Activated CD4-positive, alpha-beta T cell treated with anti-CD3 and anti-CD28 coated beads for 1 hour (primary cell): ENCODE results near the gene SNX4.
"Not testable (repeated sequence)": the region's sequence is repeated elsewhere in the genome, so short reads cannot be mapped to it uniquely, and the experiment has no call there.

ENCODE experiments used
- DNase-seq: peaks from one replicate; pipeline ENCODE4 v3.0.0-alpha.2; 2020

SNX4 gene

DNA sequence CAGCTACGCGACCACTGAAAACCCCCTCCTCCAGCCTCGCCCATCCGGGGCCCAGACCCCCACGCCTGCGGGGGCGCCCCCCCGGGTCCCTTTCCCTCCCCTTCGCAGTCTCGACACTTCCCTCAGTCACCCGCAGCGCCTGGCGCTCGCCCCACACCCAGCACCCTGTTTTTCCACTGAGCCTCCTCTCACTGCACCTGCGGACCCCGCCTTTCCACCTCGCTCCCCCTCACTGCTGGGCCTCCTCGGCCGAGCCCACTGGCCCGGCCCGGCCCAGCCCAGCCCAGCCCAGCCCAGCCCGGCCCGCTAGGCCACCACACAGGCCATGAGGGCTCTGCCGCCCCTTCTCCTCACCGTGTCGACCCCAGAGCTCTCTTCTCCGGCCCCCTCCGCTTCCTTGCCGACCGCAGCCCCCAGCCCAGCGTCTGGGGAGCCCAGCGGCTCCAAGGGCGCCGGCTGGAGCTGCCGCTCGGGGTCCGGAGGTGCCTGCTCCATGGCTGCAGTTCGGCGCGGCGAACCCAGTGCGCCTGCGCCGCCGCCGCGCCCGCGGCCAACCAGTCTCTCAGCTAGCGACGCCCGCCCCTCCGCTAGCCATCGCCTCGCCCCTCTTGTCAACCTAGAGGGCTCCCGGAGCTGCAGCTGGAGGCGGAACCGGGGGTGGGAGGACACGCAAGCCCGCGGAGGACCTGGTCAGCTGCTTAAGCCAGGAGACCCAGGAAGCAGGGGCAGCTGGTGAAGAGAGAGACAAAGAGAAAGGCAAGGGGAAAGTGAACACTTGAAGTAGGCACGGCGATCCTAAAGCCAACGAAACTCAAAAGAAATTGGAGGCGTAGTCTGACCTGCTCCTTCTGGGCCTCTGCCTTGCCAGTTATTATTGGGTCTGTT is at the start of gene SNX4:
Gene SNX4 (minus strand): TSS at position 525 of the 885 bp plus-strand sequence. CDS start 30 bp downstream, at position 495.
- DNase-seq, result peak; percentile 75

DNA sequence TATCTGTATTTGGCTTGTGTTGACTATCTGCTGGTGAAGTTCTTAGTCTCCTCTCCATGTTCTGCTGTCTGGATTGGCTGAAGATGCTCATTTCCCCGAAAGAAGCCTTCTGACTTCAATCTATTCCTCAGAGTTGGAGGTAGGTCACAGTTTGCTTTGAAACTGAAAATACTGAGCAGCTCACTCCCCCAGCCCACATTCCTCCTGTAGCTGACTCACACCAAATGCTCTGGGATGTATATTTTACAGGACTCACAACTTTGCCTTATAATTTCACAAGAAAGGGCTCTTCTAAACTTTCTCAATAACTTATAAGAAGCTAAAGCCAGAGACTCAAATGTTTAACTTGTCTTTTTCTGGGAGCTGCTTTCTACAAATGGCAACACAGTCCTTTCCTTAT is 36.3 kb upstream of the SNX4 start:
- no peak for DNase-seq

DNA sequence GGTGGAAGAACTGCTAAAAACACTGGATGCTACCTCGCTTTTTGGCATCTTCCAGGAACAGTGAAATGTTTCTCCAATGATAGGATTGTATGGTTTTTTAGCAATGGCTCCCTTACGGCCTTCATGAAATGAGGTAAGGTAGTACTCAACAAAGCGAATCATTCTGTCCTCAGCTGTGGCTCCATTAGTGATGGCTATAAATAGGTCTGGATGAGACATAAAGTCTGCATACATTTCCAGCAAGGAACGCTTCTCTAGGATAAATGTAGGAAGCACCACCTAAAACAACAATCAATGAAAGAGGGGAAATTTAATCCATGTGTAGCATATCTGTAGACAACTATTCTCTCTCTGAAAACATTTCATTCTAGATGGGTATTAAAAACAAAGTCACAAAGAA is 32.4 kb upstream of the SNX4 start:
- no peak for DNase-seq

DNA sequence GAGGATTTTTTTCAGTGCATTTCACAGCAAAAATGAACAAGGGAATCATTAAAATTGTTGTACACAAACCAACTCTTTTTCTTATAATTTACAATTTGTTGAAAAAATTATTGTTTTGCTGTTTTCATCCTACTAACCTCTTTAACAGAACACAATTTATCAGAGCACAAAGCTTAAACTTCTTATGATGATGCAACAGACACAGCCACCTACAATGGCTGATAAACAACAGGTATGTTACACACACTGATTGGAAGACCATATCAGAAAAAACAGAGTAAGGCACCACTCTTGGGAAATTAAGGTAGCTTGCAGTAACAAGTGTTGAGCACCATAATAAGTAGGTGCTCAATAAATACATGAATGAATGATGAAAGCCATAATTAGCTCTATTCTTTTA is 8.9 kb upstream of the SNX4 start:
- DNase-seq, result no peak

DNA sequence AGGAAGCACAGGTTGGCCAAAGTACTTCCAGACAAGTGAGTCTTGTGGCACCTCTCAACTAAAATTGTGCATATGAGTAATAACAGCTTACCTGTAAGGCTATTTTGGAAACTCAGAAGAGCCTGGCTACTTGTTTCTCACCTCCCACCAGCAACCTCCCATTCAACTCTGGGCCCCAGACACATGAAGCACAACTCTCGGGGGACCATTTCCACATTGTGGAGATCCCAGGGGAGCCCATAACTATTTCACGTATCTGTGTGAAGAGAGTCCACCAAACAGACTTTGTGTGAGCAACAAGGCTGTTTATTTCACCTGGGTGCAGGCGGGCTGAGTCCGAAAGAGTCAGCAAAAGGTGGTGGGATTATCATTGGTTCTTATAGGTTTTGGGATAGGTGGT is 5.2 kb upstream of the SNX4 start:
- DNase-seq, result no peak

DNA sequence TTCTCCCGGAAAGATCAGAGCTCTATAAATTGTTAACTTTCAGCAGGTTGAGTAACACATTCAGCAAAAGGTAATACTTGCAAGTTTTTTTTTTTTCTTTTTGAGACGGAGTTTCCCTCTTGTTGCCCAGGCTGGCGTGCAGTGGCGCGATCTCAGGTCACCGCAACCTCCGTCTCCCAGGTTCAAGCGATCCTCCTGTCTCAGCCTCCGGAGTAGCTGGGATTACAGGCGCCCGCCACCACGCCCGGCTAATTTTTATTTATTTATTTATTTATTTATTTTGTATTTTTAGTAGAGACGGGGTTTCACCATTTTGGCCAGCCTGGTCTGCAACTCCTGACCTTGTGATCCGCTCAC is 539 bp upstream of the SNX4 start:
- not testable (repeated sequence) for DNase-seq

DNA sequence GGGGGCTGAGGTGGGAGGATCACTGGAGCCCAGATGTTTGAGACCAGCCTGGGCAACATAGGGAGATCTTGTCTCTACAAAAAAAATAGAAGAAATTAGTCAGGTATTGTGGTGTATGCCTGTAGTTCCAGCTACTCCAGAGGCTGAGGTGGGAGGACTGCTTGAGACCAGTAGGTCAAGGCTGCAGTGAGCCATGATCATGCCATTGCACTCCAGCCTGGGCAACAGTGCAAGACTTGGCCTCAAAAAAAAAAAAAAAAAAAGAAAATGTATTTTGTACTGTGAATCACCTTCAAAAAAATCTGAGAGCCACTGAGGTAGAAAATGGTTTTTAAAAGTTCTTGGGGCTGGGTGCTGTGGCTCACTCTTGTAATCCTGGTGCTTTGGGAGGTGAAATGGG is 4.6 kb downstream of the SNX4 start:
- DNase-seq, result no peak

DNA sequence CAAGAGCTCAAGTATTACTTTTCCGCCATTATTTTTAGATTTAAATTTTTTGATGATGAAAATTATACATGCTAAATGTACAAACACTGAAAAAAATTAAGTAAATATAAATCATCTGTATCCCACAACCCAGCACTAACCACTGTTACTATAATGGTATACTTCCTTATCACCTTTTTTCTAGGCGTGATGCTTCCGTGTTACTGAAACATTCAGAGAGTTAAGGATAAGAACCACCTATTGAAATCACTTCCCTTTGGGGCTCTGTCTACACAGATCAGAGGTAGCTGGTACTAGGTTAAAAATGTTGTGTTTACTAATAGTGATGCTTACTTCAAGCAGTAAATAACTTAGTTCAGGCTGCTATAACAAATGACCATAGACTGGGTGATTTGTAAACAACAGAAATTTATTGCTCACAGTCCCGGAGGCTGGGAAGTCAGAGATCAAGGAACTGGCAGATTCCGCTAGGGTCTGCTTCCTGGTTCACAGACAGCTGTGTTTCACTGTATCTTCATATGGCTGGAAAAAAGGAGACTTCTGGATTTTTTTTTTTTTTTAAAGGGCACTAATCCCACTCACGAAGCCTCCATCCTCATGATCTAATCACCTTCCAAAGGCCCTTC is 6.4 kb downstream of the SNX4 start:
- no peak for DNase-seq

DNA sequence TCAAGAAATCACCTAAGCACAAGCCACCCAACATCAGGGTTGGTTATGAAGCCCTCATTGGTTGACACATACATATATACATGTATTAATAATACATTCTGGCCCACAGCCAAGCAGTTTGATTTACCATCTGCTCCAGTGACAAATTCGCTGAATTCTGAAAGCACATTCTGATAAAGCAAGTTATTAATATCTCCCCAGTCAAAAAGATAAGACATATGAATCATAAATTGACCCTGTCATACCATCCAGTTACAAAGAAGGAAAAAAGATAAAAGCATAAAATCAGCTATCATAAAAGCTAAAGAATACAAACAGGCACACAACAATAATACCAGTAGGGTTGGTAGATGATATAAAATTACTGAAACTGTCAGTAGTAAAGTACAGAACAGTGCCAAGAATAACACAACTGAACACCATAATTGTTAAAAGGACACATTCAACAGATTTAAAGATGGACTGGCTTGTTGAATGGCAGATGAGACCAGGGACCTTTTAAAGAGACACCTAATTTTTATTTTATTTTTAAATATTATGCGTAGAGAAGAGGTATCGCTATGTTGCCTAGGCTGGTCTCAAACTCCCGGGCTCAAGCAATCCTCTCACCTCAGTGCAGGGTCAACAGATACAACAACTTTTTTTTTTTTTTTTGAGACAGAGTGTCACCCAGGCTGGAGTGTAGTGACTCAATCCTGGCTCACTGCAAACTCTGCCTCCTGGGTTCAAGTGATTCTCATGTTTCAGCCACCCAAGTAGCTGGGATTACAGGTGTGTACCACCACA is 7.7 kb downstream of the SNX4 start:
- no peak for DNase-seq

DNA sequence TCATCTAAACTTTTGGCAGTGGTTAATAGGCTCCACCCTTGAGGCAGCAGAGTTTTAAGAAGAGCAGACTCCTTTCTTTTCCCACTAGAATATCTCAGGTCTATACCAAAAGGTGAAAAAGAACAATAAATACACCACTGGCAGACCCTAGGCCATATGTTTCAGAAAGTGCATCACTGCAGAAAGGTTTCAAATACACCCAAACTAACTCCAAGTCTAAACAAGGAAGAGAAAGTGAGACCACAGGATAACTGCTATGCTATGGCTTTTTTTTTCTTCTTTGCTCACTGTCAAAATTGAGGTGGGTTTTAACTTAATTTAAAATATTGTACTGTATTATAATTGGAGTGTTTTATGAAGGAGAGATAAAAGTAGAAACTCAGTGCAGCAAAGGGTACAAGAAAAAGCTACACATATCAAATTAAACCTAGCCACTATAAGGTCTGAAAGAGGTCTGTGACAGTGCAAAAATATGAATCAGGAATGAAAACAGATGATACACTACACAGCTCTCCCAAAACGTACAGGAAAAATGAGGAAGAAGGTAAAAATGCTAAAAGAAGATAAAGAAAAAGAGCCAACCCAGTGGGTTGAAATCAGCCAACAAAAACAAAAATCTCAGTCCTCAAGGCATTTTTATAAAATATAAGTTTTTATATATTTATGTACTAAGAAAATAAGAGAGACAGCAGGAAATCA is 8.4 kb downstream of the SNX4 start:
- no peak for DNase-seq

DNA sequence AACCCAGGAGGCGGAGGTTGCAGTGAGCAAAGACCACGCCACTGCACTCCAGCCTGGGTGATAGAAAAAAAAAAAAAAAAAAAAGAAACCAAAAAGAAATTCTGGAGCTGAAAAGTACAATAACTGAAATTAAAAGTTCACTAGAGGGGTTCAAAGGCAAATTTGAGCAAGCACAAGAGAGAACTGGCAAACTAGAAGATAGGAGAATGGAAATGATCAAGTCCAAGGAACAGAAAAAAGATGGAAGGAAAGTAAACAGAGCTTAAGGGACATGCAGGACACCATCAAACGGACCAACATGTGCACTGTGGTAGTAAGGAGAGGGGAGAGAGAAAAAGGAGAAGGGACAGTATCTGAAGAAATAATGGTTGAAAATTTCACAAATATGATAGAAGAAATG is 12.9 kb downstream of the SNX4 start:
- no peak for DNase-seq

DNA sequence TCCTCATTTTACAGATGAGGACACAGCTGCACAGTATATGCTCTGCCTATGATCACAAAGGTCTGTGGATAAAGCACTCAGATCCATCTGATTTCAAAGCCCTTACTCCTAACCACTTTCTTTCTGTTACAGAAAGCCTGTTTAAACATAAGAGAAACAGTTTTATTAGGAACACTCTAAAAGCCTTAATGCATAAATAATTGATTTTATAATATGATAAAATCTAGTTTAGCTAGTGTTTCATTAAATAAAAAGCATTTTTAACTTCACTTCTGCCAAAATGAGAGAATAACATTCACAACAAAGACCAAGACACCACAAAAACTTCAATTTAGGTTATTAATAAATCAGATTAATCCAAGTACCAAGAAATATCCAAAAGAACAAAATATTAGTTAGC is 21.4 kb downstream of the SNX4 start:
- no peak for DNase-seq

DNA sequence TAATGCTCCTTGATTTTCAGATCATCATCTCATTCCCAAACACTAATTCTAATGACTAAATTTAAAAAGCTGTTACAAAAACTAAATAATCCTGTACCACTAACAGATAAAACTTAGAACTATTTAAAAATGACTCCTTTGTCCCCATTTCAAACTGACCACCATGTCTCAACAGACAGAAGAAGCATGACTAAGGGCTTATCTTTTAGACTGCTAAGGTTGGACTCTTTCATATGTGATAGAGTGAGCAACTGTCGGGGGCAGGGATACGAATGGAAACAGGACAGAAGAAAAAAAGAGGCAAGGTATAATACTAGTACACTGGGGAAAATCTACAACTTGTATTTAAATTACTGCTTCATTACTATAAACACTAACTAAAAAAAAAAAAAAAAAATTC is 23.3 kb downstream of the SNX4 start:
- no peak for DNase-seq

DNA sequence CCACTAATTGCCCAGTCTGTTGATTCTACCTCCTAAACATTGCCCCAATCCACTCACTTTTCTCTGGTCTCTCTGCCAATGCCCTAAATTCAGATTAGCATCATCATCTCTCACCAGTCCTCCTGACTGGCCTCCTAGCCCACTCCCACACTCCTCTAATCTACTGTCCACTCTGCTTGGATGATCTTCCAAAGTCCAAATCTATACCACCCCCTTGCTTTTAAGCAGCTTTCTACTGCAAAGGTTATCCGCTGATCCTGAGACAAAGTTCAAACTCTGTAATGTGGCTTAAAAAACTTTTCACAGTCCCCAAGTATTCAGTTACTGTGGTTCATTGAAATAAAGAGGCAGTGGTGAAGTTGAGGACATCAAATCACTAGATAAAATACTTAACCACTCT is 37.6 kb downstream of the SNX4 start:
- DNase-seq, result no peak

DNA sequence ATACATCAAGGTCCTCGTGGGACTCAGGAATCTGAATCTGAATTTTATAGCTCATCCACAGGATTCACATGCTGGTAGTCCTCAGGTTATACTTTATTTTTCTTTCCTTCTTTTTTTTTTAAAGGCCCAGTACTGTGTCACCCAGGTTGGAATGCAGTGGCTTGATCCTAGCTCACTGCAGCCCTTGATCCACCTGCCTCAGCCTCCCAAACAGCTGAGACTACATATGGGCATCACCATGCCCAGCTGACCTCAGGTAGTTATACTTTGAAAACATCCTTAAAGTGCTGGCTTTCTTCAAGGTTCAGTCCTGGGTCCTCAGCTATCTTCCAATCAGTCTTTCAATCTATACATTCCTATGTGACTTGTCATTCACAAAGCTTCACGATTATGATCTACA is 38.2 kb downstream of the SNX4 start:
- DNase-seq, result no peak

DNA sequence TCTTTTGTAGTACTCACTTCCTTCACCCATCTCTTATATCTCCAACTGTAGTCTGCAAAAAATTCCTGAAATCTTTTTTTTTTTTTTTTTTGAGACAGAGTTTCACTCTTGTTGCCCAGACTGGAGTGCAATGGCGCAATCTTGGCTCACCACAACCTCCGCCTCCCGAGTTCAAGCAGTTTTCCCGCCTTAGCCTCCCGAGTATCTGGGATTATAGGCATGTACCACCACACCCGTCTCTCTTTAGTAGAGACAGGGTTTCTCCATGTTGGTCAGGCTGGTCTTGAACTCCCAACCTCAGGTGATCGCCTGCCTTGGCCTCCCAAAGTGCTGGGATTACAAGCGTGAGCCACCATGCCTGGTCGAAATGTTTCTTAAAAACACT is 38.6 kb downstream of the SNX4 start:
- DNase-seq, result not testable (repeated sequence)

DNA sequence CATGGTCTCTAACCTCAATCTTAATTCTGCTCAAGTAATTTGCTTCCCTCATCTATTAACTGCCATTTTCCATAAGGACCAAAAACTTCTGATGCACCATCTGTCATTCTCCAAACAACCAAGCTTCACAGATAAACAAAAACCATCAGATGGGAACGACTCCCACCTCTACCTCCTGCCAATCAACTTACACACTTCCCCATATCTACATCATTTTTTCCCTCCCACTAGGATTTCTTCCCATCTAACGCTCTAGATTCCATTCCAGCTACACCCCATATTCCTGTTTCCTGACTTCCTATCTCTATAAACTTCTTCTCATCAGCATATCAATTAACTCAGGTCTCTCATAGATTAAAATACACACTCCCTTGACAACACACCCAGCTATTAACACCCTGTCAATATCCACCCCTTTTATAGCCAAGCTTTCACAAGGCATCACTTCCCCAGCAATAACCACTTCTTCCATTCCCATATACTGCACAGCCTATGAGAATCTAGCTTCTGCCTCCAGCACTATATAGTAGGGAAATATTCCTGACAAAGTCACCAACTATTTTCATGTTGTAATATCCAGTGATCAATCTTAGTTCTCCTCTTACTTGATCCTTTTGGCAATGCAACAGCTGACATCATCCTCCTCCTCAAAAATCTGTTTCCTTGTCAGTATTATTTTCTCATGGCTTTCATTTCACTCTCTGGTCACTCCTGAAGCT is 39.2 kb downstream of the SNX4 start:
- no peak for DNase-seq

DNA sequence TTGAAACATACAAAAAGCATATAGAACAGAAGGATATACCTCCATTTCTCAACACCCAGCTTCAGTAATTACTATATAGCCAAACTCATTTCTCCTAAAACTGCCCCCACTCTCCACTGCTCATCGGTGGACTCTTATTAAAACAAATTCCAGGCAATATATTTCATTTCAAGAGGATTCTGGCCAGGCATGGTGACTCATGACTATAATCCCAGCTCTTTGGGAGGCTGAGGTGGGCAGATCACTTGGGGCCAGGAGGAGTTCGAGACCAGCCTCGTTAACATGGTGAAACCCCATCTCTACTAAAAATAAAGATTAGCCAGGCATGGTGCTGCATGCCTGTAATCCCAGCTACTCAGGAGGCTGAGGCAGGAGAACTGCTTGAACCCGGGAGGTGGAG is 40.9 kb downstream of the SNX4 start:
- DNase-seq, result no peak

DNA sequence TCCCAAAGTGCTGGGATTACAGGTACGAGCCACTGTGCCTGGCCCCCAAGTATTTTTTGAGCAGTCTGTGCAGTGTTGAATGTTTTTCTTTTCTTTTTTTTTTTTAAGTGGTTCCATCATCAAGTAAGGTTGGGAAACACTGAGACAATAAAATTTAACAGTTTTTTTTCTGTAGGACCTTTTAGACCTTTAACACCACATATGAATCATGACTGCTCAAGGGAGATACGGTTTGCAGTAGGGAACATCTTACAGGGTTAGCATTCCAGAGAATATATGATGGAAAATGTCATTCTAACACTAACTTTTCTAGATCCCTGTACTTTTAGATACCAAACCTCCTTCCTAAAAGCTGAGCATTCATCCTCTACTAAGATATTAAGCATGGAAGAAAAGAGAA is 41.7 kb downstream of the SNX4 start:
- DNase-seq, result no peak

DNA sequence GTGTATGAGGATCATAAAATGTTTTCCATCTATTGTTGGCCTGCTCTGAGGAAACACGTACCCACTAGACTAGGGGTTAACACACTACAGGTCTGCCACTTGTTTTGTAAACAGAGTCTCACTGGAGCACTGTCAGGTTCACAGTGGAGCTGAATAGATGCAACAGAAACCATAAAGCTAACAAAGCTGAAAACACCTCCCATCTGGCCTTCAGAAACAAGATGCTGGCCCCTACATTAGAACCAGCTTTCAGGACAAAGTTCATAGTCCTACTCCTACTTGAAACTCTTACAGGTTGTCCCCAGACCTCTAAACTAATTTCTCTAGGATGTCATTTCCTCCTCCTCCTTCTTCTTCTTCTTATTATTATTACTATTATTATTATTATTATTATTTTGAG is 42.3 kb downstream of the SNX4 start:
- DNase-seq, result no peak

DNA sequence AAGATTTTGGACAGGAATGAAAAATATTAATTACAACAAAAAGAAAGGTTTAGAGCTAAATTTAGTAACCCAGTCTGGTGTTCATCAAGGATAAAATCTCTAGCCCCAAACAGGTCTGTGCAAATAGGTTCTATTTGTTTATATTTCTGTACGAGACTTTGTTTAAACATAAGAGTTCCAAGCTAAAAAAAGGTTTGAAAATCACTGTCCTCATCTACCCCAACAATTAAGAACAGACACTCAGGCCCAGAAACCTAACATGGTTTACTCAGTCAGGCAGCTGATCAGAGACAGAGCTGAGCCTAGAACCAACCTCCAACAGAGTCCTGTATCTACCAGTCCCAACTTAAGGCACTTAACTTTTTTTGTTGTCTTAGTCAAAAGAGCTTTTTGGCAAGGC is 49.3 kb downstream of the SNX4 start:
- no peak for DNase-seq

DNA sequence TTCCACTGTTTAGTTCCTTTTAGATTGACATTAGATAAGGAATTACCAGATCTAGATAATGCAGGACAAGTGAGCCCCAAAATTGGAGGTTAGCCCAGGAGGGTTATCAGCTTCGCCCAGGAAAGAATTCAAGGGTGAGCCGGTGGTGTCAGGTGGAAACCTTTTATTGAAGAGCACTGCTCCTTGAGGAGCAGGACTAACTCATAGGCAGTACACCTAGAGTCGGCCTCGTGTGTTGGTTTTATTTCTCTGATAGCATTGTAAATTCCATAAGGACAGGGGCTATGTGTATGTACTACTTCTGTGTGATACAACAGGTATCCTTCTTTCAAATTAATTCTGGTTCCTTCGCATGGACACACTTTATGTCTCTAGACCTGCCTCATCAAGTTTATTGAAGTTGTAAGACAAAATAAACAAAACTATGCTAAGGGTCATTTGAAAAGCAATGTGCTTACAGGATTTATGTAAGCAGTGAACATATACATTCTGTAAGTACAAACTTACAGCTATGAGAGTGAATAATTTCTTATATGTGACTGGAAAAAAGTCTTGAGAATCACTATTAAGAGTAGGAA is 57.2 kb downstream of the SNX4 start:
- DNase-seq, result no peak
